Astrocyte of the cerebellum (primary cell): ENCODE data around the gene AFF4.
"Not testable (repeated sequence)": the region's sequence is repeated elsewhere in the genome, so short reads cannot be mapped to it uniquely, and the experiment has no call there.

Experiments
- DNase-seq: peaks from one replicate; pipeline ENCODE4 v3.0.0-alpha.2; 2011; ENCODE audit warnings: low read depth
- H3K4me3 ChIP-seq: 2 replicates; pipeline ENCODE4 v1.5.1; 2011; ENCODE audit warnings: mild to moderate bottlenecking, low read depth, low read length, moderate library complexity
- in situ Hi-C: cut with HindIII; loops from 2 replicates; pipeline ENCODE4 v1.10.0; 2017; ENCODE audit warnings: low sequenced_read_pairs
- TF ChIP-seq, protein P1 (sequence below): IDR thresholded peaks from 2 replicates; pipeline ENCODE4 v1.5.1; 2012; ENCODE audit warnings: low read length, low read depth, moderate library complexity, mild to moderate bottlenecking; ENCODE audit errors: missing control alignments

Gene AFF4

GRCh38 chr5:132971483-132972435 is 8.3 kb upstream of the AFF4 start:
- TF ChIP-seq, protein P1, sequence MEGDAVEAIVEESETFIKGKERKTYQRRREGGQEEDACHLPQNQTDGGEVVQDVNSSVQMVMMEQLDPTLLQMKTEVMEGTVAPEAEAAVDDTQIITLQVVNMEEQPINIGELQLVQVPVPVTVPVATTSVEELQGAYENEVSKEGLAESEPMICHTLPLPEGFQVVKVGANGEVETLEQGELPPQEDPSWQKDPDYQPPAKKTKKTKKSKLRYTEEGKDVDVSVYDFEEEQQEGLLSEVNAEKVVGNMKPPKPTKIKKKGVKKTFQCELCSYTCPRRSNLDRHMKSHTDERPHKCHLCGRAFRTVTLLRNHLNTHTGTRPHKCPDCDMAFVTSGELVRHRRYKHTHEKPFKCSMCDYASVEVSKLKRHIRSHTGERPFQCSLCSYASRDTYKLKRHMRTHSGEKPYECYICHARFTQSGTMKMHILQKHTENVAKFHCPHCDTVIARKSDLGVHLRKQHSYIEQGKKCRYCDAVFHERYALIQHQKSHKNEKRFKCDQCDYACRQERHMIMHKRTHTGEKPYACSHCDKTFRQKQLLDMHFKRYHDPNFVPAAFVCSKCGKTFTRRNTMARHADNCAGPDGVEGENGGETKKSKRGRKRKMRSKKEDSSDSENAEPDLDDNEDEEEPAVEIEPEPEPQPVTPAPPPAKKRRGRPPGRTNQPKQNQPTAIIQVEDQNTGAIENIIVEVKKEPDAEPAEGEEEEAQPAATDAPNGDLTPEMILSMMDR, result no peak
- H3K4me3 ChIP-seq, result no peak overlapping the region
- in situ Hi-C loops, result no loop called here
- no peak for DNase-seq

DNA sequence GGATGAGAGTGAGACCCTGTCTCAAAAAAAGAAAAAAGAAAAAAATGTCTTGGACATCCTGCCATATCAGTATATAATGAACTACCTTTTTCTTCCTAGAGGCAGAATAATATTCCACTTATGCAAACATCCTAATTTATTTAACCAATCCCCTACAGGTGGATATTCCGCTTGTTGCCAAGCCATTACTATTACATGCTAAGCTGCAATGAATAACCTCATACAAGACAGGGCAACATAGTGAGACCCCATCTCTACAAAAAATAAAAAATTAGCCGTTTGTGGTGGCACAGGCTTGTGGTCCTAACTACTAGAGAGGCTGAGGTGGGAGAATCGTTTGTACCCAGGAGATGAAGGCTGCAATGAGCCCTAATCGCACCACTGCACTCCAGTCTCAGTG is 1.7 kb upstream of the AFF4 start:
- TF ChIP-seq, protein P1, result no peak
- in situ Hi-C loops, result no loop called here
- DNase-seq, result no peak
- H3K4me3 ChIP-seq, result no peak overlapping the region

GRCh38 chr5:132962429-132963021 is 909 bp downstream of the AFF4 start:
- peak overlapping the region; percentile 93 for H3K4me3 ChIP-seq
- peak; percentile 37 for DNase-seq
- in situ Hi-C loops, result loop anchor here (5.0 kb wide), 1 partner anchor 45 kb away; no protein-coding TSS in a partner anchor
- TF ChIP-seq, protein P1, result no peak

- H3K4me3 ChIP-seq, result peak overlapping the region; percentile 93
- in situ Hi-C loops, result loop anchor here (5.0 kb wide), 1 partner anchor 45 kb away; no protein-coding TSS in a partner anchor
- DNase-seq, result peak; percentile 41
- TF ChIP-seq, protein P1, result no peak
These were observed 1.5 kb downstream of the AFF4 start for GRCh38 chr5:132961887-132962286.

- DNase-seq, result not testable (repeated sequence)
- in situ Hi-C loops, result loop anchor here (5.0 kb wide), 1 partner anchor 46 kb away; no protein-coding TSS in a partner anchor
- H3K4me3 ChIP-seq, result peak overlapping the region; percentile 93
These were observed 2.2 kb downstream of the AFF4 start for GRCh38 chr5:132961123-132961815.

GRCh38 chr5:132956166-132956799 is 7.2 kb downstream of the AFF4 start:
- H3K4me3 ChIP-seq, in situ Hi-C loops, DNase-seq: not testable (repeated sequence)

- TF ChIP-seq, protein P1, result no peak
- no peak overlapping the region for H3K4me3 ChIP-seq
- in situ Hi-C loops, result no loop called here
- DNase-seq, result no peak
These were observed 9.7 kb downstream of the AFF4 start for GRCh38 chr5:132953710-132954109.
